ENCODE data around the gene TMEM63A. TPM values are rescaled to one million over a fixed set of nuclear protein-coding genes. Genes with fewer than 3 reads are reported as not detected.

TMEM63A gene
- total and polyA plus RNA-seq, 2 of the 13 experiments (the other 11 are each of a cell fraction or from before 2014, with no cell fraction given), result 23.9 to 53.3 TPM

Small RNA genes lying within 50 kb of the gene (microRNA-seq; reads per million reads assigned to microRNA genes)
- not detected for gene MIR6741

Other genes starting within 250 kb of the TMEM63A start
- gene ENAH, start 229.3 kb downstream of the TMEM63A start, total RNA-seq (2016; rRNA removed; fragmentation: Illumina TruSeq; extraction: Trizol), result 58.3 and 60.2 TPM in 2 replicates
- gene ENAH, start 229.3 kb downstream of the TMEM63A start, polyA plus RNA-seq (2011; rRNA removed), result 21.9 and 22.1 TPM in 2 replicates
- 251 and 524 TPM in 2 replicates for gene SRP9, start 104.6 kb downstream of the TMEM63A start, total RNA-seq (2016; rRNA removed; fragmentation: Illumina TruSeq; extraction: Trizol)
- gene SRP9, start 104.6 kb downstream of the TMEM63A start, polyA plus RNA-seq (2011; rRNA removed), result 217 and 307 TPM in 2 replicates
- gene EPHX1, start 72.3 kb downstream of the TMEM63A start, total RNA-seq (2016; rRNA removed; fragmentation: Illumina TruSeq; extraction: Trizol), result 28.8 and 36.5 TPM in 2 replicates
- gene EPHX1, start 72.3 kb downstream of the TMEM63A start, polyA plus RNA-seq (2011; rRNA removed), result 27.7 and 38.3 TPM in 2 replicates
- gene LEFTY1, start 6.8 kb upstream of the TMEM63A start, total RNA-seq (2016; rRNA removed; fragmentation: Illumina TruSeq; extraction: Trizol), result 0.29 TPM in 1 of 2 replicates, not detected in the other
- 0.79 and 1.8 TPM in 2 replicates for gene LEFTY1, start 6.8 kb upstream of the TMEM63A start, polyA plus RNA-seq (2011; rRNA removed)
- 47.8 and 49.5 TPM in 2 replicates for gene PYCR2, start 41.9 kb upstream of the TMEM63A start, total RNA-seq (2016; rRNA removed; fragmentation: Illumina TruSeq; extraction: Trizol)
- 47.2 and 54.2 TPM in 2 replicates for gene PYCR2, start 41.9 kb upstream of the TMEM63A start, polyA plus RNA-seq (2011; rRNA removed)
- 0.13 and 0.15 TPM in 2 replicates for gene LEFTY2, start 58.8 kb upstream of the TMEM63A start, total RNA-seq (2016; rRNA removed; fragmentation: Illumina TruSeq; extraction: Trizol)
- 0.33 and 0.42 TPM in 2 replicates for gene LEFTY2, start 58.8 kb upstream of the TMEM63A start, polyA plus RNA-seq (2011; rRNA removed)
- 19.6 and 24.7 TPM in 2 replicates for gene SDE2, start 117.0 kb upstream of the TMEM63A start, total RNA-seq (2016; rRNA removed; fragmentation: Illumina TruSeq; extraction: Trizol)
- gene SDE2, start 117.0 kb upstream of the TMEM63A start, polyA plus RNA-seq (2011; rRNA removed), result 9.3 and 10.8 TPM in 2 replicates
- gene H3-3A, start 180.3 kb upstream of the TMEM63A start, total RNA-seq (2016; rRNA removed; fragmentation: Illumina TruSeq; extraction: Trizol), result 221 and 312 TPM in 2 replicates
- gene H3-3A, start 180.3 kb upstream of the TMEM63A start, polyA plus RNA-seq (2011; rRNA removed), result 244 and 320 TPM in 2 replicates

Data from HepG2 (cell line).